ENCODE data around the gene USP40. TPM values are rescaled to one million over a fixed set of nuclear protein-coding genes. Genes with fewer than 3 reads are reported as not detected.

USP40 gene
- total and polyA plus RNA-seq, 7 experiments from 2014 or later: 3.9 to 24.3 (median 16.4) TPM

GRCh38 chr2:233441161-233442027, 125.2 kb downstream of the USP40 start:
- no peaks in the 10 kb centered on the region for H3K9me3 Mint-ChIP-seq
- H3K36me3 ChIP-seq (ENCODE audit: control insufficient read depth in 2 of 3, insufficient read depth in 3 of 3, low read length in 3 of 3): peaks cover 5 to 91% (median 27%) of the 10 kb centered on the region in 3 experiments
- ATAC-seq: no peak
- peaks cover 0 to 3% of the 10 kb centered on the region in 2 donors for H3K4me1 ChIP-seq (ENCODE audit: control insufficient read depth in 2 of 2, insufficient read depth in 2 of 2, low read length in 2 of 2)
- H3K4me1 Mint-ChIP-seq: peaks cover 13 to 39% (median 36%) of the 10 kb centered on the region in 7 donors
- peaks cover 15 to 52% (median 28%) of the 10 kb centered on the region in 5 donors for H3K36me3 Mint-ChIP-seq
- DNase-seq: no peak
- no peak overlapping the region for H3K4me3 ChIP-seq (ENCODE audit: low read length)
- intact Hi-C loops (cut with micrococcal nuclease): loop anchor here in 1 of 2 donors (2.0 to 10.0 kb wide), 3 partner anchors 84 to 587 kb away; no protein-coding TSS in a partner anchor
- CTCF ChIA-PET: interaction anchor here (9.8 to 18.1 kb wide), 2 partner anchors 21 to 37 kb away, joined by 156 to 379 read pairs; no protein-coding TSS in a partner anchor
- peak overlapping the region; percentile 18 for H3K27ac ChIP-seq (ENCODE audit: low read depth, low read length)
- POLR2A ChIA-PET: interaction anchor here (0.6 to 12.9 kb wide), 3 partner anchors 17 to 126 kb away, joined by 3 to 127 read pairs (median 3); partner anchors contain the start of gene USP40
- no peaks in the 10 kb centered on the region for H3K27me3 Mint-ChIP-seq
- H3K27me3 ChIP-seq (ENCODE audit: control insufficient read depth in 2 of 2, insufficient read depth in 2 of 2, low read length in 2 of 2): no peaks in the 10 kb centered on the region
- no peaks in the 10 kb centered on the region for H3K9me3 ChIP-seq (ENCODE audit: control insufficient read depth in 2 of 3, low read length in 3 of 3)
- no peak overlapping the region for H3K4me3 Mint-ChIP-seq
- H3K27ac Mint-ChIP-seq: peak overlapping the region; percentile 20 to 93 (median 83)

- POLR2A ChIA-PET: interaction anchor here (0.6 to 12.9 kb wide), 4 partner anchors 17 to 126 kb away, joined by 3 to 127 read pairs (median 4); partner anchors contain the start of gene USP40
- Mint-ChIP-seq H3K4me3 (no peak overlapping the region), H3K9me3 (no peaks in the 10 kb centered on the region), H3K27me3 (no peaks in the 10 kb centered on the region), H3K4me1 (peaks cover 13 to 39% (median 36%) of the 10 kb centered on the region in 7 donors), H3K27ac (peak overlapping the region; percentile 29 to 93 (median 83)), H3K36me3 (peaks cover 15 to 54% (median 24%) of the 10 kb centered on the region in 5 donors)
- H3K4me1 ChIP-seq (ENCODE audit: control insufficient read depth in 2 of 2, insufficient read depth in 2 of 2, low read length in 2 of 2): peaks cover 0 to 3% of the 10 kb centered on the region in 2 donors
- DNase-seq: no peak
- H3K27me3 ChIP-seq (ENCODE audit: control insufficient read depth in 2 of 2, insufficient read depth in 2 of 2, low read length in 2 of 2): no peaks in the 10 kb centered on the region
- H3K27ac ChIP-seq (ENCODE audit: low read depth, low read length): no peak overlapping the region
- no peak overlapping the region for H3K4me3 ChIP-seq (ENCODE audit: low read length)
- ATAC-seq: no peak
- CTCF ChIA-PET: interaction anchor here (1.1 to 18.1 kb wide), 3 partner anchors 21 to 84 kb away, joined by 3 to 379 read pairs (median 156); no protein-coding TSS in a partner anchor
- peaks cover 8 to 91% (median 31%) of the 10 kb centered on the region in 3 experiments for H3K36me3 ChIP-seq (ENCODE audit: control insufficient read depth in 2 of 3, insufficient read depth in 3 of 3, low read length in 3 of 3)
- no peaks in the 10 kb centered on the region for H3K9me3 ChIP-seq (ENCODE audit: control insufficient read depth in 2 of 3, low read length in 3 of 3)
- intact Hi-C loops (cut with micrococcal nuclease): loop anchor here in 1 of 2 donors (5.0 to 10.0 kb wide), 2 partner anchors 83 to 586 kb away; no protein-coding TSS in a partner anchor
These were observed 125.9 kb downstream of the USP40 start for GRCh38 chr2:233440714-233441113.

DNA sequence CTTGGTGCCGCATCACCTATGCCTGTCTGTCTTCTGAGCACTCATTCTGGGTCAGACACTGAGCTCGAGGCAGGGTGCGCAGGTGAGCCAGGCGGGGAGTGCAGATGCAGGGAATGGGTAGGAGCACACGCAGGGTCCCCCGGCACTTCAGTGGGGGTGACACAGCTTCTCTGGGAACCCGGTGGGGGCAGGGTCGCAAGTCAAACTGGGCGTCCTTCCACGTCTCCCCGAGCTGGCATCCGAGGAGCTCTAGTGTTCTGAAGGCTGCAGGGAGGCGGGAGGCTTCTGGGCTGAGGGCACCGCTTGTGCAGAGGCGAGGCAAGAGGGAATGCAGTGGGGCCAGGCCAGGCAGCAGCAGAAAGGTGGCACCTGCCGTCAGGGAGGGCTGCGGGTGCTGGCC, 126.3 kb downstream of the USP40 start:
- peaks cover 13 to 39% (median 36%) of the 10 kb centered on the region in 7 donors for H3K4me1 Mint-ChIP-seq
- Histone ChIP-seq H3K4me1 (ENCODE audit: control insufficient read depth in 2 of 2, insufficient read depth in 2 of 2, low read length in 2 of 2) (peaks cover 0 to 3% of the 10 kb centered on the region in 2 donors), H3K9me3 (ENCODE audit: control insufficient read depth in 2 of 3, low read length in 3 of 3) (no peaks in the 10 kb centered on the region), H3K36me3 (ENCODE audit: control insufficient read depth in 2 of 3, insufficient read depth in 3 of 3, low read length in 3 of 3) (peaks cover 8 to 91% (median 27%) of the 10 kb centered on the region in 3 experiments), H3K27me3 (ENCODE audit: control insufficient read depth in 2 of 2, insufficient read depth in 2 of 2, low read length in 2 of 2) (no peaks in the 10 kb centered on the region), H3K4me3 (ENCODE audit: low read length) (no peak overlapping the region), H3K27ac (ENCODE audit: low read depth, low read length) (no peak overlapping the region)
- no peaks in the 10 kb centered on the region for H3K9me3 Mint-ChIP-seq
- DNase-seq: no peak
- H3K36me3 Mint-ChIP-seq: peaks cover 15 to 52% (median 25%) of the 10 kb centered on the region in 5 donors
- ChIA-PET POLR2A (interaction anchor here (1.0 to 12.9 kb wide), 3 partner anchors 16 to 36 kb away, joined by 3 to 127 read pairs (median 4); no protein-coding TSS in a partner anchor), CTCF (interaction anchor here (1.1 to 18.1 kb wide), 3 partner anchors 20 to 83 kb away, joined by 3 to 379 read pairs (median 156); no protein-coding TSS in a partner anchor)
- intact Hi-C loops (cut with micrococcal nuclease): loop anchor here in 1 of 2 donors (5.0 to 10.0 kb wide), 2 partner anchors 83 to 586 kb away; no protein-coding TSS in a partner anchor
- no peak for ATAC-seq
- no peak overlapping the region for H3K4me3 Mint-ChIP-seq
- no peaks in the 10 kb centered on the region for H3K27me3 Mint-ChIP-seq
- H3K27ac Mint-ChIP-seq: peak overlapping the region in 7 of 9 donors; percentile 29 to 92 (median 83)

DNA sequence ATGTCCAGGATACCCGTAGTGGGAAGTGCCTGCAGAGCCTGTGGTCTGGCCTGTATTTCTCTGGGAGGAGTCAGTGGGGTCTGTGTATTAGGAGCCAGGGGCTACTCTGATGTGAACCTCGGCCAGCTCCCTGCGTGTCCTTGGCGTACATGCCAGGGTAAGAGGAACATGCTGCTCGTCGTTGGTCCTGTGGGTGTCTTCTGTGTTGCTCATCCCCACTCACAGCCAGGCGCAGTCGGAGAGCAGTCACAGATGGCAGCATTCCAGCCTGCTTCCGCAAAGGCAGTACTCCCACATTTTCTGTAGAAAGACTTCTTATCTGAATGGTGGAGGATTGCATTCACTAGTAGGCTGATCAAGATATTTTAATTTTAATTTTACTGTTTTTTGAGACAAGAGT, 127.4 kb downstream of the USP40 start:
- no peak overlapping the region for H3K4me3 Mint-ChIP-seq
- intact Hi-C loops (cut with micrococcal nuclease): no loop called here
- Histone ChIP-seq H3K9me3 (ENCODE audit: control insufficient read depth in 2 of 3, low read length in 3 of 3) (no peaks in the 10 kb centered on the region), H3K27me3 (ENCODE audit: control insufficient read depth in 2 of 2, insufficient read depth in 2 of 2, low read length in 2 of 2) (no peaks in the 10 kb centered on the region), H3K4me3 (ENCODE audit: low read length) (no peak overlapping the region), H3K4me1 (ENCODE audit: control insufficient read depth in 2 of 2, insufficient read depth in 2 of 2, low read length in 2 of 2) (peaks cover 0 to 3% of the 10 kb centered on the region in 2 donors), H3K27ac (ENCODE audit: low read depth, low read length) (no peak overlapping the region), H3K36me3 (ENCODE audit: control insufficient read depth in 2 of 3, insufficient read depth in 3 of 3, low read length in 3 of 3) (peaks cover 8 to 91% (median 28%) of the 10 kb centered on the region in 3 experiments)
- peaks cover 14 to 53% (median 21%) of the 10 kb centered on the region in 5 donors for H3K36me3 Mint-ChIP-seq
- peak overlapping the region in 7 of 9 donors; percentile 10 to 85 (median 52) for H3K27ac Mint-ChIP-seq
- ChIA-PET CTCF (interaction anchor here (0.6 to 18.1 kb wide), 3 partner anchors 19 to 182 kb away, joined by 3 to 379 read pairs (median 156); no protein-coding TSS in a partner anchor), POLR2A (interaction anchor here (0.9 to 12.9 kb wide), 3 partner anchors 15 to 35 kb away, joined by 3 to 127 read pairs (median 3); no protein-coding TSS in a partner anchor)
- DNase-seq (no peak), ATAC-seq (no peak)
- peaks cover 13 to 40% (median 31%) of the 10 kb centered on the region in 7 donors for H3K4me1 Mint-ChIP-seq
- H3K27me3 Mint-ChIP-seq: no peaks in the 10 kb centered on the region
- no peaks in the 10 kb centered on the region for H3K9me3 Mint-ChIP-seq

GRCh38 chr2:233438573-233439147, 127.9 kb downstream of the USP40 start:
- no peaks in the 10 kb centered on the region for H3K27me3 ChIP-seq (ENCODE audit: control insufficient read depth in 2 of 2, insufficient read depth in 2 of 2, low read length in 2 of 2)
- Mint-ChIP-seq H3K4me3 (no peak overlapping the region), H3K4me1 (peaks cover 12 to 39% (median 30%) of the 10 kb centered on the region in 7 donors), H3K27ac (peak overlapping the region in 6 of 9 donors; percentile 10 to 76 (median 45)), H3K9me3 (no peaks in the 10 kb centered on the region), H3K36me3 (peaks cover 14 to 53% (median 21%) of the 10 kb centered on the region in 5 donors), H3K27me3 (no peaks in the 10 kb centered on the region)
- ChIA-PET POLR2A (interaction anchor here (0.9 to 12.9 kb wide), 2 partner anchors 15 to 35 kb away, joined by 3 to 127 read pairs; no protein-coding TSS in a partner anchor), CTCF (interaction anchor here (9.8 to 18.1 kb wide), 2 partner anchors 19 to 35 kb away, joined by 156 to 379 read pairs; no protein-coding TSS in a partner anchor)
- intact Hi-C loops (cut with micrococcal nuclease): no loop called here
- no peak for DNase-seq
- no peaks in the 10 kb centered on the region for H3K9me3 ChIP-seq (ENCODE audit: control insufficient read depth in 2 of 3, low read length in 3 of 3)
- no peak overlapping the region for H3K27ac ChIP-seq (ENCODE audit: low read depth, low read length)
- no peak overlapping the region for H3K4me3 ChIP-seq (ENCODE audit: low read length)
- H3K36me3 ChIP-seq (ENCODE audit: control insufficient read depth in 2 of 3, insufficient read depth in 3 of 3, low read length in 3 of 3): peaks cover 8 to 86% (median 28%) of the 10 kb centered on the region in 3 experiments
- peaks cover 0 to 3% of the 10 kb centered on the region in 2 donors for H3K4me1 ChIP-seq (ENCODE audit: control insufficient read depth in 2 of 2, insufficient read depth in 2 of 2, low read length in 2 of 2)
- no peak for ATAC-seq

Data from naive thymus-derived CD4-positive, alpha-beta T cell (primary cell).